Coronary artery (tissue), 2 donors: ENCODE results near the gene LCP2.

Source experiments
- DNase-seq: peaks from one replicate; pipeline ENCODE4 v3.0.0-alpha.2; 2017; ENCODE audit warnings: low spot score
- H3K27ac ChIP-seq, 2 donors: fragments of 200-600 bp; sonication (generic); one replicate each; pipeline ENCODE4 v1.5.1; 2016 to 2019
- H3K4me3 ChIP-seq: fragments of 200-600 bp; sonication (generic); 2 replicates; pipeline ENCODE4 v1.5.1; 2016; ENCODE audit warnings: mild to moderate bottlenecking, moderate library complexity
- CTCF ChIP-seq: fragments of 200-600 bp; sonication (generic); IDR thresholded peaks from one replicate; pipeline ENCODE4 v1.5.1; 2019; ENCODE audit warnings: antibody characterized with exemption

LCP2 gene

GRCh38 chr5:170285181-170285580, 12.4 kb downstream of the LCP2 start:
- DNase-seq, result no peak
- no peak for TF ChIP-seq CTCF
- no peak overlapping the region for H3K27ac ChIP-seq
- H3K4me3 ChIP-seq, result no peak overlapping the region

GRCh38 chr5:170284231-170284630, 13.3 kb downstream of the LCP2 start:
- Histone ChIP-seq H3K27ac (no peak overlapping the region), H3K4me3 (no peak overlapping the region)
- no peak for DNase-seq
- no peak for TF ChIP-seq CTCF

- TF ChIP-seq CTCF, result no peak
- H3K4me3 ChIP-seq, result no peak overlapping the region
- no peak for DNase-seq
- H3K27ac ChIP-seq, result no peak overlapping the region
These were observed 14.3 kb downstream of the LCP2 start for GRCh38 chr5:170283296-170283695.

GRCh38 chr5:170280011-170280493, 17.5 kb downstream of the LCP2 start:
- no peak for DNase-seq
- Histone ChIP-seq H3K4me3 (no peak overlapping the region), H3K27ac (peak overlapping the region in 1 of 2 donors; percentile 17)

GRCh38 chr5:170279459-170279817, 18.1 kb downstream of the LCP2 start:
- H3K4me3 ChIP-seq, result no peak overlapping the region
- no peak for TF ChIP-seq CTCF
- no peak for DNase-seq
- H3K27ac ChIP-seq, result peak overlapping the region in 1 of 2 donors; percentile 1

More at GRCh38 chr5:170280011-170280493, 17.5 kb downstream of the LCP2 start:
- TF ChIP-seq CTCF, result no peak

- DNase-seq, result no peak
- Histone ChIP-seq H3K4me3 (no peak overlapping the region), H3K27ac (peak overlapping the region in 1 of 2 donors; percentile 1)
- TF ChIP-seq CTCF, result no peak
These were observed 18.7 kb downstream of the LCP2 start for GRCh38 chr5:170278611-170279458.

GRCh38 chr5:170277867-170278281, 19.7 kb downstream of the LCP2 start:
- no peak for DNase-seq
- H3K4me3 ChIP-seq, result no peak overlapping the region
- no peak for TF ChIP-seq CTCF
- peak overlapping the region in 1 of 2 donors; percentile 22 for H3K27ac ChIP-seq
